ENCODE data around the gene MCRIP1. TPM values are rescaled to one million over a fixed set of nuclear protein-coding genes. Genes with fewer than 3 reads are reported as not detected.
A peak's percentile ranks its signal among the peaks of the same experiment; 100 is the strongest.

MCRIP1 gene
- total RNA-seq, 1 experiment from 2014 or later, result 126 TPM

DNA sequence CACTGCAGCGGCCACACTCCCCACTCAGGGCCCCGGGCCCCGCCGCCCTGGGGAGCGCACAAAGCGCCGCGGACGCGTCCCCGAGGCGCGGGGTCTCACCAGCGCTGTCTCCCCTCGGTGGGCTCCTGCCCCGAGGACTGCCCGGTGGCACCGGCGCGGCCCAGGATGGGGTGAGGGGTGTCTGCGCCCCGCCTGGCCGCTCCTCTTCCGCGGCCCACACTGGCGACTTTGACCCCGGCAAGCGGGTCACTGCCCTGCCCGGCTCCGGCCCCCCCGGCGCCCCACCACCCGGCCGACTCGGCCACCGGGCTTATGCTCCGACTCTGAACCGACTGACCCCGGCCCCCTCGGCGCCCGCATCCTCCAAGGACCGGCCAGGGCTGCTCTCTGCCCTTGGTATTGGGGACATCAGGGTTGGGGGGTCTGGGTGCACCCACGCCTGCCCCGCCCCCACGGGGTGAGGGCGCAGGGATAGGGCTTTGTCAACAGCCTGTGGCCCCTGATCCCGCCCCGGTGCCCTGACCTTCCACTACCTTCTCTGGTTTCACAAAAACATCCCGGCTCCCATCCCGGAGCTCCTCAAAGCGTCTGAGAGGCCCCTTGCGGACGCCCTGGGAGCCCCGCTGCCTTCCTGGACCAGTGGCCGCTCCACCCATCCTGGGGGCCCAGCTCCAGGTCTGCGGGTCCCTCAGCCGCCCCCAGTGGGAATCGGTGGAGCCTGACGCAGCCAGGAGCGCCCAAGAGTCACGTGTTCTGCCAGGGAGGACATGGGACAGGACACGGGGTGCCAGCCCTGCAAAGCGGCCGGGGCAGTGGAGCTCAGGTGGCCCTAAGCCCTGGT, 28.3 kb downstream of the MCRIP1 start:
- Mint-ChIP-seq H3K27ac (no peak overlapping the region), H3K27me3 (ENCODE audit: low read depth) (peaks cover 60% of the 10 kb centered on the region), H3K4me1 (no peaks in the 10 kb centered on the region), H3K4me3 (peak overlapping the region; percentile 61), H3K9me3 (peaks cover 4% of the 10 kb centered on the region; the same call in 1 of the 2 replicates), H3K36me3 (no peaks in the 10 kb centered on the region)
- ATAC-seq (peak; percentile 22), DNase-seq (ENCODE audit: low spot score) (no peak)
- CTCF ChIA-PET, result interaction anchor here (0.7 to 1.3 kb wide), 4 partner anchors 15 to 316 kb away, joined by 3 to 5 read pairs (median 3); no protein-coding TSS in a partner anchor
- POLR2A ChIA-PET, result no interaction called here
- TF ChIP-seq, protein P1, sequence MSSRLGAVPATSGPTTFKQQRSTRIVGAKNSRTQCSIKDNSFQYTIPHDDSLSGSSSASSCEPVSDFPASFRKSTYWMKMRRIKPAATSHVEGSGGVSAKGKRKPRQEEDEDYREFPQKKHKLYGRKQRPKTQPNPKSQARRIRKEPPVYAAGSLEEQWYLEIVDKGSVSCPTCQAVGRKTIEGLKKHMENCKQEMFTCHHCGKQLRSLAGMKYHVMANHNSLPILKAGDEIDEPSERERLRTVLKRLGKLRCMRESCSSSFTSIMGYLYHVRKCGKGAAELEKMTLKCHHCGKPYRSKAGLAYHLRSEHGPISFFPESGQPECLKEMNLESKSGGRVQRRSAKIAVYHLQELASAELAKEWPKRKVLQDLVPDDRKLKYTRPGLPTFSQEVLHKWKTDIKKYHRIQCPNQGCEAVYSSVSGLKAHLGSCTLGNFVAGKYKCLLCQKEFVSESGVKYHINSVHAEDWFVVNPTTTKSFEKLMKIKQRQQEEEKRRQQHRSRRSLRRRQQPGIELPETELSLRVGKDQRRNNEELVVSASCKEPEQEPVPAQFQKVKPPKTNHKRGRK (CRISPR knock-in tag; IDR thresholded peaks at IDR 0.05; ENCODE audit: borderline replicate concordance), result no peak
- peak; percentile 25; the same call in 1 of the 2 replicates for TF ChIP-seq ZNF317 (CRISPR knock-in tag; IDR thresholded peaks at IDR 0.05; ENCODE audit: borderline replicate concordance, low read depth)
- TF ChIP-seq SMAD3 (CRISPR knock-in tag; IDR thresholded peaks at IDR 0.05; ENCODE audit: borderline replicate concordance), result no peak
- TF ChIP-seq FOXJ3 (CRISPR knock-in tag; IDR thresholded peaks at IDR 0.05; ENCODE audit: borderline replicate concordance), result no peak
- no peak for TF ChIP-seq ZNF396 (CRISPR knock-in tag; IDR thresholded peaks at IDR 0.05; ENCODE audit: borderline replicate concordance)
- no peak for TF ChIP-seq JUN (CRISPR knock-in tag; IDR thresholded peaks at IDR 0.05)
- TF ChIP-seq, protein P2, sequence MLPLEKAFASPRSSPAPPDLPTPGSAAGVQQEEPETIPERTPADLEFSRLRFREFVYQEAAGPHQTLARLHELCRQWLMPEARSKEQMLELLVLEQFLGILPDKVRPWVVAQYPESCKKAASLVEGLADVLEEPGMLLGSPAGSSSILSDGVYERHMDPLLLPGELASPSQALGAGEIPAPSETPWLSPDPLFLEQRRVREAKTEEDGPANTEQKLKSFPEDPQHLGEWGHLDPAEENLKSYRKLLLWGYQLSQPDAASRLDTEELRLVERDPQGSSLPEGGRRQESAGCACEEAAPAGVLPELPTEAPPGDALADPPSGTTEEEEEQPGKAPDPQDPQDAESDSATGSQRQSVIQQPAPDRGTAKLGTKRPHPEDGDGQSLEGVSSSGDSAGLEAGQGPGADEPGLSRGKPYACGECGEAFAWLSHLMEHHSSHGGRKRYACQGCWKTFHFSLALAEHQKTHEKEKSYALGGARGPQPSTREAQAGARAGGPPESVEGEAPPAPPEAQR (CRISPR knock-in tag; IDR thresholded peaks at IDR 0.05), result no peak
- no peak for TF ChIP-seq NFE2L1 (CRISPR knock-in tag; IDR thresholded peaks at IDR 0.05)
- TF ChIP-seq, protein P3, sequence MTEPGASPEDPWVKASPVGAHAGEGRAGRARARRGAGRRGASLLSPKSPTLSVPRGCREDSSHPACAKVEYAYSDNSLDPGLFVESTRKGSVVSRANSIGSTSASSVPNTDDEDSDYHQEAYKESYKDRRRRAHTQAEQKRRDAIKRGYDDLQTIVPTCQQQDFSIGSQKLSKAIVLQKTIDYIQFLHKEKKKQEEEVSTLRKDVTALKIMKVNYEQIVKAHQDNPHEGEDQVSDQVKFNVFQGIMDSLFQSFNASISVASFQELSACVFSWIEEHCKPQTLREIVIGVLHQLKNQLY (CRISPR knock-in tag; IDR thresholded peaks at IDR 0.05), result no peak
- TF ChIP-seq KAT7 (CRISPR knock-in tag; IDR thresholded peaks at IDR 0.05; ENCODE audit: borderline replicate concordance), result no peak
- TF ChIP-seq NR2C2 (CRISPR knock-in tag; IDR thresholded peaks at IDR 0.05), result no peak
- TF ChIP-seq, protein P4, sequence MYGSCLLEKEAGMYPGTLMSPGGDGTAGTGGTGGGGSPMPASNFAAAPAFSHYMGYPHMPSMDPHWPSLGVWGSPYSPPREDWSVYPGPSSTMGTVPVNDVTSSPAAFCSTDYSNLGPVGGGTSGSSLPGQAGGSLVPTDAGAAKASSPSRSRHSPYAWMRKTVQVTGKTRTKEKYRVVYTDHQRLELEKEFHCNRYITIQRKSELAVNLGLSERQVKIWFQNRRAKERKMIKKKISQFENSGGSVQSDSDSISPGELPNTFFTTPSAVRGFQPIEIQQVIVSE (CRISPR knock-in tag; IDR thresholded peaks at IDR 0.05; ENCODE audit: borderline replicate concordance), result no peak
- TF ChIP-seq, protein P5, sequence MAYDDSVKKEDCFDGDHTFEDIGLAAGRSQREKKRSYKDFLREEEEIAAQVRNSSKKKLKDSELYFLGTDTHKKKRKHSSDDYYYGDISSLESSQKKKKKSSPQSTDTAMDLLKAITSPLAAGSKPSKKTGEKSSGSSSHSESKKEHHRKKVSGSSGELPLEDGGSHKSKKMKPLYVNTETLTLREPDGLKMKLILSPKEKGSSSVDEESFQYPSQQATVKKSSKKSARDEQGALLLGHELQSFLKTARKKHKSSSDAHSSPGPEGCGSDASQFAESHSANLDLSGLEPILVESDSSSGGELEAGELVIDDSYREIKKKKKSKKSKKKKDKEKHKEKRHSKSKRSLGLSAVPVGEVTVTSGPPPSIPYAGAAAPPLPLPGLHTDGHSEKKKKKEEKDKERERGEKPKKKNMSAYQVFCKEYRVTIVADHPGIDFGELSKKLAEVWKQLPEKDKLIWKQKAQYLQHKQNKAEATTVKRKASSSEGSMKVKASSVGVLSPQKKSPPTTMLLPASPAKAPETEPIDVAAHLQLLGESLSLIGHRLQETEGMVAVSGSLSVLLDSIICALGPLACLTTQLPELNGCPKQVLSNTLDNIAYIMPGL (CRISPR knock-in tag; IDR thresholded peaks at IDR 0.05), result 0 out of 2 replicates have a peak, but pooled peaks have one; percentile 32
- TF ChIP-seq, protein P6, sequence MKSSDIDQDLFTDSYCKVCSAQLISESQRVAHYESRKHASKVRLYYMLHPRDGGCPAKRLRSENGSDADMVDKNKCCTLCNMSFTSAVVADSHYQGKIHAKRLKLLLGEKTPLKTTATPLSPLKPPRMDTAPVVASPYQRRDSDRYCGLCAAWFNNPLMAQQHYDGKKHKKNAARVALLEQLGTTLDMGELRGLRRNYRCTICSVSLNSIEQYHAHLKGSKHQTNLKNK (CRISPR knock-in tag; IDR thresholded peaks at IDR 0.05), result no peak
- TF ChIP-seq, protein P7, sequence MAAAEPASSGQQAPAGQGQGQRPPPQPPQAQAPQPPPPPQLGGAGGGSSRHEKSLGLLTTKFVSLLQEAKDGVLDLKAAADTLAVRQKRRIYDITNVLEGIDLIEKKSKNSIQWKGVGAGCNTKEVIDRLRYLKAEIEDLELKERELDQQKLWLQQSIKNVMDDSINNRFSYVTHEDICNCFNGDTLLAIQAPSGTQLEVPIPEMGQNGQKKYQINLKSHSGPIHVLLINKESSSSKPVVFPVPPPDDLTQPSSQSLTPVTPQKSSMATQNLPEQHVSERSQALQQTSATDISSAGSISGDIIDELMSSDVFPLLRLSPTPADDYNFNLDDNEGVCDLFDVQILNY (CRISPR knock-in tag; IDR thresholded peaks at IDR 0.05), result no peak
- TF ChIP-seq, protein P8, sequence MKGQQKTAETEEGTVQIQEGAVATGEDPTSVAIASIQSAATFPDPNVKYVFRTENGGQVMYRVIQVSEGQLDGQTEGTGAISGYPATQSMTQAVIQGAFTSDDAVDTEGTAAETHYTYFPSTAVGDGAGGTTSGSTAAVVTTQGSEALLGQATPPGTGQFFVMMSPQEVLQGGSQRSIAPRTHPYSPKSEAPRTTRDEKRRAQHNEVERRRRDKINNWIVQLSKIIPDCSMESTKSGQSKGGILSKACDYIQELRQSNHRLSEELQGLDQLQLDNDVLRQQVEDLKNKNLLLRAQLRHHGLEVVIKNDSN (CRISPR knock-in tag; IDR thresholded peaks at IDR 0.05), result peak; percentile 64
- TF ChIP-seq, protein P9, sequence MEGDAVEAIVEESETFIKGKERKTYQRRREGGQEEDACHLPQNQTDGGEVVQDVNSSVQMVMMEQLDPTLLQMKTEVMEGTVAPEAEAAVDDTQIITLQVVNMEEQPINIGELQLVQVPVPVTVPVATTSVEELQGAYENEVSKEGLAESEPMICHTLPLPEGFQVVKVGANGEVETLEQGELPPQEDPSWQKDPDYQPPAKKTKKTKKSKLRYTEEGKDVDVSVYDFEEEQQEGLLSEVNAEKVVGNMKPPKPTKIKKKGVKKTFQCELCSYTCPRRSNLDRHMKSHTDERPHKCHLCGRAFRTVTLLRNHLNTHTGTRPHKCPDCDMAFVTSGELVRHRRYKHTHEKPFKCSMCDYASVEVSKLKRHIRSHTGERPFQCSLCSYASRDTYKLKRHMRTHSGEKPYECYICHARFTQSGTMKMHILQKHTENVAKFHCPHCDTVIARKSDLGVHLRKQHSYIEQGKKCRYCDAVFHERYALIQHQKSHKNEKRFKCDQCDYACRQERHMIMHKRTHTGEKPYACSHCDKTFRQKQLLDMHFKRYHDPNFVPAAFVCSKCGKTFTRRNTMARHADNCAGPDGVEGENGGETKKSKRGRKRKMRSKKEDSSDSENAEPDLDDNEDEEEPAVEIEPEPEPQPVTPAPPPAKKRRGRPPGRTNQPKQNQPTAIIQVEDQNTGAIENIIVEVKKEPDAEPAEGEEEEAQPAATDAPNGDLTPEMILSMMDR (IDR thresholded peaks at IDR 0.05), result no peak
- TF ChIP-seq, protein P10, sequence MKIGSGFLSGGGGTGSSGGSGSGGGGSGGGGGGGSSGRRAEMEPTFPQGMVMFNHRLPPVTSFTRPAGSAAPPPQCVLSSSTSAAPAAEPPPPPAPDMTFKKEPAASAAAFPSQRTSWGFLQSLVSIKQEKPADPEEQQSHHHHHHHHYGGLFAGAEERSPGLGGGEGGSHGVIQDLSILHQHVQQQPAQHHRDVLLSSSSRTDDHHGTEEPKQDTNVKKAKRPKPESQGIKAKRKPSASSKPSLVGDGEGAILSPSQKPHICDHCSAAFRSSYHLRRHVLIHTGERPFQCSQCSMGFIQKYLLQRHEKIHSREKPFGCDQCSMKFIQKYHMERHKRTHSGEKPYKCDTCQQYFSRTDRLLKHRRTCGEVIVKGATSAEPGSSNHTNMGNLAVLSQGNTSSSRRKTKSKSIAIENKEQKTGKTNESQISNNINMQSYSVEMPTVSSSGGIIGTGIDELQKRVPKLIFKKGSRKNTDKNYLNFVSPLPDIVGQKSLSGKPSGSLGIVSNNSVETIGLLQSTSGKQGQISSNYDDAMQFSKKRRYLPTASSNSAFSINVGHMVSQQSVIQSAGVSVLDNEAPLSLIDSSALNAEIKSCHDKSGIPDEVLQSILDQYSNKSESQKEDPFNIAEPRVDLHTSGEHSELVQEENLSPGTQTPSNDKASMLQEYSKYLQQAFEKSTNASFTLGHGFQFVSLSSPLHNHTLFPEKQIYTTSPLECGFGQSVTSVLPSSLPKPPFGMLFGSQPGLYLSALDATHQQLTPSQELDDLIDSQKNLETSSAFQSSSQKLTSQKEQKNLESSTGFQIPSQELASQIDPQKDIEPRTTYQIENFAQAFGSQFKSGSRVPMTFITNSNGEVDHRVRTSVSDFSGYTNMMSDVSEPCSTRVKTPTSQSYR (CRISPR knock-in tag; IDR thresholded peaks at IDR 0.05), result no peak
